KOPT-K1 (cell line): ENCODE measurements around the gene CLCN1.
A peak's percentile ranks its signal among the peaks of the same experiment; 100 is the strongest.

Experiments used
- H3K27ac ChIP-seq: fragments of 200-600 bp; sonication (generic); 2 replicates; pipeline ENCODE4 v1.5.1; 2016; ENCODE audit warnings: antibody characterized with exemption, mild to moderate bottlenecking, low read depth, low read length; ENCODE audit not compliant: poor library complexity, severe bottlenecking
- H3K36me3 ChIP-seq: fragments of 200-600 bp; sonication (generic); 2 replicates; pipeline ENCODE4 v1.5.1; 2017; ENCODE audit warnings: antibody characterized with exemption, mild to moderate bottlenecking, low read length, moderate library complexity; ENCODE audit not compliant: insufficient read depth
- H3K9me3 ChIP-seq: fragments of 200-600 bp; sonication (generic); 2 replicates; pipeline ENCODE4 v1.5.1; 2017; ENCODE audit warnings: antibody characterized with exemption, low read length, mild to moderate bottlenecking; ENCODE audit not compliant: insufficient read depth, poor library complexity, severe bottlenecking

The CLCN1 gene

GRCh38 chr7:143287339-143287934 lies 28.5 kb upstream of the CLCN1 start:
- Histone ChIP-seq H3K27ac (peak overlapping the region; percentile 95), H3K36me3 (peaks cover 31% of the 10 kb centered on the region), H3K9me3 (peaks cover 13% of the 10 kb centered on the region)

DNA sequence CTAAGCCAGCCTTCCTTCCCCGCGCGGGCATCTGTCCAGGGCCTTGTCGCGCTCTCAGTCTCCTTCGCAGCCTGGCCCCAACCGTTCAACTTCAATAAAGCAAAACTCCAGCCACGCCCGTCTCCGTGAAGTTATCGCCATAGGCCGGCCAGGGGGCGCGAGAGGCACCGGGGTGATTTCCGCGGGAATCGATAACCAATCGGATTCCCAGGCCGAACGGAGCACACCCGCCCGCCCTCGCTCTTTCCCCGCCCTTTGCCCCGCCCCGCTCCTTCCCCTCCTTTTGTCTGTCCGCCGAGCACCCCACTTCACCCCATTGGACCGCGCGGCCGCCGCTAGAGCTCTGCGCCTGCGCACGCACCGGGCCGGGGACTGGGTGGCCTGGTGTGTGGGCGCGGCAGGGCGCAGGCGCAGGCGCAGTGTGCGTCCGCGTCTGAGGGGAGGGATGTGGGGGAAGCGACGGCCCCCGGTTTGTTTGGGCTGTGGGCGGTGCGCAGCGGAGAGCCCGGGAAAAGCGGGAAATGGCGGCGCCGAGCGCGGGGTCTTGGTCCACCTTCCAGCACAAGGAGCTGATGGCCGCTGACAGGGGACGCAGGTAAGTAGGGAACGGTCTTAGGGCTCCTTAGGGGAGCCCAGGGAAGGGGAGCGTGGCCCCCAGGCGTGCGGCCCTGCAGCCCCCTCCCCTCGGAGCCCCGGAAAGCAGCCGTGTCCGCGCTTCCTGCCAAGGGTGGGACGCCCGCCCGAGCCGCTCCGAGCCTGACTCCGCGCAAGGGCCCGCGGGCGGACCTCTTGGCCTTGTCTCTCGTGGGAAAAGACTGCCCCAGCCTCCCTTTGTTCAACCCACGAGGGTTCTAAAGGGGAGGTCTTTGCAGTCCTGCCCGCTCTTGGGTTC lies 27.7 kb upstream of the CLCN1 start, which contains the start of gene CASP2:
Gene CASP2 (plus strand): TSS at position 417 of the 892 bp plus-strand sequence. CDS start 105 bp downstream, at position 522.
- Histone ChIP-seq H3K27ac (peak within 1 kb of the TSS; percentile 95), H3K36me3 (peaks cover 39% of the 10 kb centered on the region), H3K9me3 (peaks cover 13% of the 10 kb centered on the region)

GRCh38 chr7:143288836-143289235 lies 27.1 kb upstream of the CLCN1 start:
- Histone ChIP-seq H3K9me3 (peaks cover 13% of the 10 kb centered on the region), H3K27ac (peak overlapping the region; percentile 95), H3K36me3 (peaks cover 45% of the 10 kb centered on the region)

- peaks cover 13% of the 10 kb centered on the region for H3K9me3 ChIP-seq
- H3K27ac ChIP-seq = peak overlapping the region; percentile 95
- peaks cover 51% of the 10 kb centered on the region for H3K36me3 ChIP-seq
These were observed 26.5 kb upstream of the CLCN1 start for GRCh38 chr7:143289421-143289820.

DNA sequence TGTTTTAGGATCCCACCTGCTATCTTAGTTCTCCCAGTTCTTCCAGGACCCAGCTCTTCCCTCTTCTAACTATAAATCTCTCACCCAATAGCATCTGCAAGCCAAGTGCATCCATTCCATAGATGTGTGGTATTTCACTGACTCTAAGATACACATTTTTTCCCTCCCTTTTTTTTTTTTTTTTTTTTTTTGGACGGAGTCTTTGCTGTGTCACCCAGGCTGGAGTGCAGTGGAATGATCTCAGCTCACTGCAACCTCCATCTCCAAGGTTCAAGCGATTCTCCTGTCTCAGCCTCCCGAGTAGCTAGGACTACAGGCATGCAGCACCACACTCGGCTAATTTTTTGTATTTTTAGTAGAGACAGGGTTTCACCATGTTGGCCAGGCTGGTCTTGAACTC lies 26.0 kb upstream of the CLCN1 start:
- Histone ChIP-seq H3K9me3 (peaks cover 13% of the 10 kb centered on the region), H3K36me3 (peaks cover 56% of the 10 kb centered on the region), H3K27ac (peak overlapping the region; percentile 95)

- Histone ChIP-seq H3K36me3 (peaks cover 60% of the 10 kb centered on the region), H3K9me3 (peaks cover 13% of the 10 kb centered on the region), H3K27ac (peak overlapping the region; percentile 95)
These were observed 25.6 kb upstream of the CLCN1 start for GRCh38 chr7:143290293-143290692.

DNA sequence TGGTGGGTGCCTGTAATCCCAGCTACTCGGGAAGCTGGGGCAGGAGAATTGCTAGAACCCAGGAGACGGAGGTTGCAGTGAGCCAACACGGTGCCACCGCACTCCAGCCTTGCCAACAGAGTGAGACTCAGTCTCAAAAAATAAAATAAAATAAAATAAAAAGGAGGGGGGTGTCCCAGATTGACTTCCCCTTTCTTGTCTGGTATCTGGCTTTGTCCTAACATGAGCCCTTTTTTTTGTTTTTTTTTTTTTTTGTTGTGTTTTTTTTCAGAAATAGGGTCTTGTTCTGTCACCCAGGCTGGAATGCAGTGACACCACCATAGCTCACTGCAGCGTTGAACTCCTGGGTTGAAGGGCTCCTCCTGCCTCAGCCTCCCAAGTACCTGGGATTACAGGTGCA lies 23.0 kb upstream of the CLCN1 start:
- Histone ChIP-seq H3K9me3 (peaks cover under 1% of the 10 kb centered on the region), H3K36me3 (peaks cover 86% of the 10 kb centered on the region), H3K27ac (no peak overlapping the region)

DNA sequence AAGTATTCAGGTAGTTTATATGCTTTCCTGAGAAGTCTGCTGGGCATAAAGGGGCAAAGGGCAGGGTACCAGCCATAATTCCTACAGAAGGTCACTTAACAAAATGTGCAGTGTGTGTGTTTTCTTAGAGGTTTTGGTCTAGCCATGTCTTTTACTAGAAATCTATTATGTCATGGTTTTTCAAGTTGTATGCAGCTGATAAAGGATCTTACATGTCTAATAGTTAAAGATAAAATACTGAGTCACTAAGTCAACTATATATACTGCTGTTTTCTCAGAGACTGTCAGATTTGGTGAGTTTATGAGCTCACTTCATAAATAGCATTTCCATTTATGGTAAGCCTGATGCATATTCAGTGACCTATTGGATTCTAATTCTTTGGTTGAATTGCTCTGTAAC lies 20.0 kb upstream of the CLCN1 start:
- H3K27ac ChIP-seq = no peak overlapping the region
- H3K9me3 ChIP-seq = no peaks in the 10 kb centered on the region
- peaks cover 100% of the 10 kb centered on the region for H3K36me3 ChIP-seq

DNA sequence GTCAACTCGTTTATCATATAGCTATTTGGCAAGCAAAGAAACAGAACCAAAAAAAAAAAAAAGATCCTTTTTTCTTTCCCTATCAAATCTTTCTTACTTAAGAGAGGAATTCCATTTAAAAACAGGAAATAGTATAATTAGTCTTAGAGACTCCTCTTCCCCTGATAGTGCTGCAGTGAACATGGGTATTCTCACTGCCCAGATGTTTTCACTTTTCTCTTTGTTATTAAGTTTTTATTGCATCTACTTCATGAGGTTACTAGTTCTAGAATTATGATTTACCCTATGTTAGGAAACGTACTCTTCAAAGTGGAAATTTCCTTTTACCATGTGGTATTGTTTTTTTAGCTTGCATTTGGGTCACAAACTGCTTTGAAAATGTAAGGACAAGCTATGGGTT lies 19.2 kb upstream of the CLCN1 start:
- Histone ChIP-seq H3K36me3 (peaks cover 100% of the 10 kb centered on the region), H3K9me3 (no peaks in the 10 kb centered on the region), H3K27ac (no peak overlapping the region)

- H3K27ac ChIP-seq = no peak overlapping the region
- H3K36me3 ChIP-seq = peaks cover 98% of the 10 kb centered on the region
- no peaks in the 10 kb centered on the region for H3K9me3 ChIP-seq
These were observed 16.6 kb upstream of the CLCN1 start for GRCh38 chr7:143299346-143299745.

- H3K9me3 ChIP-seq = no peaks in the 10 kb centered on the region
- no peak overlapping the region for H3K27ac ChIP-seq
- H3K36me3 ChIP-seq = peaks cover 98% of the 10 kb centered on the region
These were observed 16.1 kb upstream of the CLCN1 start for GRCh38 chr7:143299840-143300239.

- H3K36me3 ChIP-seq = peaks cover 98% of the 10 kb centered on the region
- no peak overlapping the region for H3K27ac ChIP-seq
- no peaks in the 10 kb centered on the region for H3K9me3 ChIP-seq
These were observed 14.7 kb upstream of the CLCN1 start for GRCh38 chr7:143300959-143301935.

DNA sequence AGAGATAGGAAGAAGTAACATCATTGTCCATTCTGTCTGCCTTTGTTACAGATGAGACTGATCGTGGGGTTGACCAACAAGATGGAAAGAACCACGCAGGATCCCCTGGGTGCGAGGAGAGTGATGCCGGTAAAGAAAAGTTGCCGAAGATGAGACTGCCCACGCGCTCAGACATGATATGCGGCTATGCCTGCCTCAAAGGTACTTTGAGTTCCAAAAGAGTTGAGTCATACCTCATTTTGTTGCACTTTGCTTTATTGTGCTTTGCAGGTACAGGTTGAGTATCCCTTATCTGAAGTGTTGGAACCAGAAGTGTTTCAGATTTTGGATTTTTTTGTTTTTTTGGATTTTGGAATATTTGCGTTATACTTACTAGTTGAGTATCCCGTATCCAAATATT lies 12.2 kb upstream of the CLCN1 start:
- Histone ChIP-seq H3K9me3 (no peaks in the 10 kb centered on the region), H3K27ac (no peak overlapping the region), H3K36me3 (peaks cover 98% of the 10 kb centered on the region)

- Histone ChIP-seq H3K9me3 (no peaks in the 10 kb centered on the region), H3K36me3 (peaks cover 98% of the 10 kb centered on the region), H3K27ac (no peak overlapping the region)
These were observed 11.0 kb upstream of the CLCN1 start for GRCh38 chr7:143304938-143305337.
